Fibroblast of pulmonary artery (primary cell): ENCODE results near the gene RPS27L.
A peak's percentile ranks its signal among the peaks of the same experiment; 100 is the strongest.

Experiments used
- DNase-seq: peaks from one replicate; pipeline ENCODE4 v3.0.0-alpha.2; 2010; ENCODE audit warnings: low read depth
- H3K4me3 ChIP-seq: replicated peaks from 2 replicates; pipeline ENCODE4 v1.5.1; 2011; ENCODE audit warnings: low read depth, mild to moderate bottlenecking, control low read depth, low read length, moderate library complexity
- CTCF ChIP-seq: IDR thresholded peaks from 2 replicates; pipeline ENCODE4 v1.5.1; 2011; ENCODE audit warnings: mild to moderate bottlenecking, control low read depth, low read length, inconsistent platforms; ENCODE audit errors: missing control alignments

The RPS27L gene

GRCh38 chr15:63145426-63145825 is 11.9 kb downstream of the RPS27L start:
- no peak for DNase-seq
- TF ChIP-seq CTCF = no peak
- H3K4me3 ChIP-seq = no peak overlapping the region

- TF ChIP-seq CTCF = no peak
- DNase-seq = no peak
These were observed 16.3 kb downstream of the RPS27L start for GRCh38 chr15:63140936-63141335.

GRCh38 chr15:63136742-63137141 is 20.5 kb downstream of the RPS27L start:
- DNase-seq = no peak
- no peak overlapping the region for H3K4me3 ChIP-seq
- no peak for TF ChIP-seq CTCF

More at GRCh38 chr15:63140936-63141335, 16.3 kb downstream of the RPS27L start:
- no peak overlapping the region for H3K4me3 ChIP-seq

GRCh38 chr15:63135804-63136203 is 21.5 kb downstream of the RPS27L start:
- no peak for TF ChIP-seq CTCF
- no peak overlapping the region for H3K4me3 ChIP-seq
- DNase-seq = peak; percentile 95

GRCh38 chr15:63135281-63135680 is 22.0 kb downstream of the RPS27L start:
- DNase-seq = peak; percentile 49
- no peak for TF ChIP-seq CTCF
- no peak overlapping the region for H3K4me3 ChIP-seq

GRCh38 chr15:63134245-63134985 is 22.9 kb downstream of the RPS27L start:
- H3K4me3 ChIP-seq = no peak overlapping the region
- DNase-seq = no peak

More at GRCh38 chr15:63134245-63134985, 22.9 kb downstream of the RPS27L start:
- TF ChIP-seq CTCF = no peak
